CD14-positive monocyte (primary cell): ENCODE results near the gene PEX10. TPM values are rescaled to one million over a fixed set of nuclear protein-coding genes. Genes with fewer than 3 reads are reported as not detected.

Source experiments
- DNase-seq, 3 donors: peaks; one replicate each; pipeline ENCODE4 v3.0.0-alpha.2; 2011 to 2022
- H2AFZ ChIP-seq: 2 replicates; pipeline ENCODE4 v1.6.0; 2012; ENCODE audit warnings: mild to moderate bottlenecking, low read depth, low read length, inconsistent platforms; ENCODE audit not compliant: insufficient read depth, poor library complexity, severe bottlenecking
- H3K27ac ChIP-seq, 2 donors: 1 replicate in 1 of 2; 2 replicates in 1 of 2; pipeline ENCODE4 v1.5.1; 2012 to 2013; ENCODE audit warnings: low read length in 2 of 2, control low read depth in 1 of 2, inconsistent platforms in 1 of 2, low read depth in 1 of 2, mild to moderate bottlenecking in 1 of 2
- H3K27me3 ChIP-seq, 2 donors: one replicate each; pipeline versions ENCODE4 v1.6.0 to v1.6.1; 2011 to 2013; ENCODE audit warnings: low read length in 2 of 2; ENCODE audit not compliant: control insufficient read depth in 2 of 2, insufficient read depth in 2 of 2
- H3K36me3 ChIP-seq, 2 donors: replicated peaks in 1 of 2; 1 replicate in 1 of 2; 2 replicates in 1 of 2; pipeline versions ENCODE4 v1.5.1 to v1.6.1; 2012 to 2013; ENCODE audit warnings: low read length in 2 of 2, control low read depth in 1 of 2, inconsistent platforms in 1 of 2, mild to moderate bottlenecking in 1 of 2; ENCODE audit not compliant: insufficient read depth in 2 of 2, control insufficient read depth in 1 of 2
- H3K4me1 ChIP-seq, 2 donors: 1 replicate in 1 of 2; 2 replicates in 1 of 2; pipeline versions ENCODE4 v1.5.1 to v1.6.1; 2012 to 2013; ENCODE audit warnings: low read length in 2 of 2, control low read depth in 1 of 2, inconsistent platforms in 1 of 2, mild to moderate bottlenecking in 1 of 2, moderate library complexity in 1 of 2; ENCODE audit not compliant: insufficient read depth in 2 of 2, control insufficient read depth in 1 of 2
- H3K4me2 ChIP-seq: replicated peaks from 2 replicates; pipeline ENCODE3; 2012; ENCODE audit warnings: low read length, moderate library complexity, mild to moderate bottlenecking; ENCODE audit not compliant: poor library complexity, severe bottlenecking; ENCODE audit errors: extremely low read depth
- H3K4me3 ChIP-seq, 3 experiments: fragments of 200-600 bp in 1 of 3; sonication (generic) in 1 of 3; replicated peaks in 1 of 3; 1 replicate in 2 of 3; 2 replicates in 1 of 3; pipeline ENCODE4 v1.5.1; 2011 to 2013; ENCODE audit warnings: low read length in 3 of 3, mild to moderate bottlenecking in 3 of 3, control low read depth in 2 of 3, low read depth in 2 of 3, inconsistent platforms in 1 of 3, moderate library complexity in 1 of 3
- H3K79me2 ChIP-seq: 2 replicates; pipeline ENCODE4 v1.6.0; 2012; ENCODE audit warnings: mild to moderate bottlenecking, control low read depth, inconsistent platforms, low read length, moderate library complexity; ENCODE audit not compliant: insufficient read depth
- H3K9ac ChIP-seq: 2 replicates; pipeline ENCODE4 v1.6.0; 2017; ENCODE audit warnings: low read length, mild to moderate bottlenecking; ENCODE audit not compliant: insufficient read depth, poor library complexity, severe bottlenecking
- H3K9me3 ChIP-seq, 2 donors: replicated peaks in 1 of 2; 1 replicate in 1 of 2; 2 replicates in 1 of 2; pipeline versions ENCODE4 v1.5.1 to v1.6.1; 2012 to 2013; ENCODE audit warnings: low read length in 2 of 2, control low read depth in 1 of 2; ENCODE audit not compliant: control insufficient read depth in 1 of 2, insufficient read depth in 1 of 2
- H4K20me1 ChIP-seq: 2 replicates; pipeline ENCODE4 v1.6.0; 2012; ENCODE audit warnings: mild to moderate bottlenecking, low read length, control low read depth, moderate library complexity; ENCODE audit not compliant: insufficient read depth
- H3K27ac Mint-ChIP-seq, 7 donors: one replicate each; pipeline ENCODE4 v1.8.0; 2020; ENCODE audit warnings: mild to moderate bottlenecking in 7 of 7, mixed read lengths in 7 of 7, moderate library complexity in 6 of 7, inconsistent platforms in 2 of 7
- H3K27me3 Mint-ChIP-seq, 3 donors: one replicate each; pipeline ENCODE4 v1.8.0; 2021 to 2022; ENCODE audit warnings: low read depth in 3 of 3, mild to moderate bottlenecking in 3 of 3, mixed read lengths in 3 of 3, moderate library complexity in 3 of 3, inconsistent platforms in 1 of 3
- H3K36me3 Mint-ChIP-seq, 2 donors: one replicate each; pipeline ENCODE4 v1.8.0; 2020; ENCODE audit warnings: mixed read lengths in 2 of 2, inconsistent platforms in 1 of 2, mild to moderate bottlenecking in 1 of 2
- H3K4me1 Mint-ChIP-seq: one replicate; pipeline ENCODE4 v1.8.0; 2020; ENCODE audit warnings: mild to moderate bottlenecking, mixed read lengths
- H3K4me3 Mint-ChIP-seq, 2 donors: one replicate each; pipeline ENCODE4 v1.8.0; 2020; ENCODE audit warnings: mild to moderate bottlenecking in 2 of 2, mixed read lengths in 2 of 2, moderate library complexity in 1 of 2
- H3K9me3 Mint-ChIP-seq, 7 donors: one replicate each; pipeline ENCODE4 v1.8.0; 2020 to 2022; ENCODE audit warnings: mixed read lengths in 7 of 7, mild to moderate bottlenecking in 6 of 7, moderate library complexity in 6 of 7, inconsistent platforms in 2 of 7
- whole genome bisulfite sequencing: methylation state at CpG from one replicate; pipeline ENCODE4 v1.1.5; 2013; ENCODE audit warnings: missing lambda C conversion rate; ENCODE audit not compliant: insufficient coverage; 5-methylcytosine and 5-hydroxymethylcytosine counted together
- intact Hi-C, 2 donors: fragments of 100-400 bp; cut with micrococcal nuclease; formaldehyde crosslinking; loops; one replicate each; pipeline versions ENCODE4 v1.15.0 to v1.15.1; 2023
- polyA plus RNA-seq, 3 donors: library from polyadenylated mRNA; depleted of rRNA in 1 of 3; unstranded in 2 of 3; stranded (reverse) in 1 of 3; fragments of 300-500 nt in 2 of 3; fragments of >200 nt in 1 of 3; fragmentation: Illumina TruSeq in 2 of 3; gene quantifications; 1 replicate in 2 of 3; 2 replicates in 1 of 3; pipeline ENCODE4 v1.2.3, GENCODE V29; 2012 to 2021
- TF ChIP-seq, protein P1 (sequence below): fragments of 200-600 bp; IDR thresholded peaks from one replicate; pipeline ENCODE4 v1.8.0; 2022; ENCODE audit warnings: antibody characterized with exemption, mild to moderate bottlenecking

Gene PEX10
- polyA plus RNA-seq, 3 donors = 7.0 to 10.5 (median 8.2) TPM

GRCh38 chr1:2358651-2359640 lies 53.4 kb downstream of the PEX10 start:
- Histone ChIP-seq H4K20me1 (no peaks in the 10 kb centered on the region), H3K27me3 (no peaks in the 10 kb centered on the region), H3K4me3 (no peak overlapping the region), H3K9ac (no peak overlapping the region), H2AFZ (no peak overlapping the region), H3K79me2 (no peaks in the 10 kb centered on the region), H3K9me3 (no peaks in the 10 kb centered on the region), H3K36me3 (no peaks in the 10 kb centered on the region), H3K4me2 (no peak overlapping the region), H3K4me1 (peaks cover 0 to 3% of the 10 kb centered on the region in 2 donors), H3K27ac (no peak overlapping the region)
- H3K27ac Mint-ChIP-seq = no peak overlapping the region
- 85% methylated on average over 22 of the region's 24 CpGs for WGBS
- no peak overlapping the region for H3K4me3 Mint-ChIP-seq
- TF ChIP-seq, protein P1, sequence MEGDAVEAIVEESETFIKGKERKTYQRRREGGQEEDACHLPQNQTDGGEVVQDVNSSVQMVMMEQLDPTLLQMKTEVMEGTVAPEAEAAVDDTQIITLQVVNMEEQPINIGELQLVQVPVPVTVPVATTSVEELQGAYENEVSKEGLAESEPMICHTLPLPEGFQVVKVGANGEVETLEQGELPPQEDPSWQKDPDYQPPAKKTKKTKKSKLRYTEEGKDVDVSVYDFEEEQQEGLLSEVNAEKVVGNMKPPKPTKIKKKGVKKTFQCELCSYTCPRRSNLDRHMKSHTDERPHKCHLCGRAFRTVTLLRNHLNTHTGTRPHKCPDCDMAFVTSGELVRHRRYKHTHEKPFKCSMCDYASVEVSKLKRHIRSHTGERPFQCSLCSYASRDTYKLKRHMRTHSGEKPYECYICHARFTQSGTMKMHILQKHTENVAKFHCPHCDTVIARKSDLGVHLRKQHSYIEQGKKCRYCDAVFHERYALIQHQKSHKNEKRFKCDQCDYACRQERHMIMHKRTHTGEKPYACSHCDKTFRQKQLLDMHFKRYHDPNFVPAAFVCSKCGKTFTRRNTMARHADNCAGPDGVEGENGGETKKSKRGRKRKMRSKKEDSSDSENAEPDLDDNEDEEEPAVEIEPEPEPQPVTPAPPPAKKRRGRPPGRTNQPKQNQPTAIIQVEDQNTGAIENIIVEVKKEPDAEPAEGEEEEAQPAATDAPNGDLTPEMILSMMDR = no peak
- H3K4me1 Mint-ChIP-seq = peaks cover 8% of the 10 kb centered on the region
- H3K27me3 Mint-ChIP-seq = peaks cover 1 to 9% (median 4%) of the 10 kb centered on the region in 3 donors
- peaks cover 3 to 14% (median 8%) of the 10 kb centered on the region in 7 donors for H3K9me3 Mint-ChIP-seq
- DNase-seq = no peak
- intact Hi-C loops = no loop called here
- no peaks in the 10 kb centered on the region for H3K36me3 Mint-ChIP-seq

DNA sequence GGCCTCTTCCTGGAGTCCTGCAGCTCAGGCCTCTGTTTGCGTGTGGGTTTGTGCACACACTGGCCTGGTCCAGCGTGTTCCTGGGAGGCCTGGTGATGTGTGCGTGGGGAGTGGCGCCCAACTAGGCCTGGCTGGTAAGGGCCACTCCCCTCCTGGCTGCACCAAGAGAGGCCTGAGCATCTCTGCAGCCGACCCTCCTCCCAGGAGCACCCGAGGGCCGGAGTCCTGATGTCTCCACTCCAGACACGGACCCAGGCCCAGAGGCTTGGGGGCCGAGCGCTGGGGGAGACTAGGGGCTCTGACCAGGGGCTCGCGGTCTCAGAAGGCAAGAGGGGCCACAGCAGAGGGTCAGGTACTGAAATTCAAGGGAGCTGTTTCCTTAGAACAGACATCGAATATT lies 54.3 kb downstream of the PEX10 start:
- no peak overlapping the region for H3K27ac ChIP-seq
- H3K9me3 Mint-ChIP-seq = peaks cover 0 to 10% (median under 1%) of the 10 kb centered on the region in 7 donors
- H3K9me3 ChIP-seq = no peaks in the 10 kb centered on the region
- no peaks in the 10 kb centered on the region for H4K20me1 ChIP-seq
- DNase-seq = no peak
- H3K4me1 ChIP-seq = peaks cover 0 to 3% of the 10 kb centered on the region in 2 donors
- no peak overlapping the region for H3K4me3 Mint-ChIP-seq
- no peaks in the 10 kb centered on the region for H3K36me3 ChIP-seq
- no peak overlapping the region for H3K4me3 ChIP-seq
- H3K4me2 ChIP-seq = no peak overlapping the region
- H3K27me3 ChIP-seq = no peaks in the 10 kb centered on the region
- no peaks in the 10 kb centered on the region for H3K36me3 Mint-ChIP-seq
- no peak overlapping the region for H3K27ac Mint-ChIP-seq
- no peak overlapping the region for H3K9ac ChIP-seq
- TF ChIP-seq, protein P1 = no peak
- peaks cover 8% of the 10 kb centered on the region for H3K4me1 Mint-ChIP-seq
- intact Hi-C loops = no loop called here
- H3K79me2 ChIP-seq = no peaks in the 10 kb centered on the region
- no peak overlapping the region for H2AFZ ChIP-seq
- H3K27me3 Mint-ChIP-seq = peaks cover 1 to 9% (median 4%) of the 10 kb centered on the region in 3 donors
- WGBS = 96% methylated on average over 7 of the region's 13 CpGs
